Left colon (tissue), 2 donors: ENCODE results near the gene HBE1. TPM values are rescaled to one million over a fixed set of nuclear protein-coding genes. Genes with fewer than 3 reads are reported as not detected.

ENCODE experiments used
- ATAC-seq: fragments of 200-7000 bp; cut with Tn5 transposase; one replicate; pipeline ENCODE4 v1.9.1; 2020; ENCODE audit warnings: mild to moderate bottlenecking, moderate library complexity
- DNase-seq, 2 donors: peaks; one replicate each; pipeline ENCODE4 v3.0.0-alpha.2; 2020
- intact Hi-C, 2 donors: fragments of 100-400 bp; cut with DNase I in 1 of 2; cut with micrococcal nuclease in 1 of 2; formaldehyde crosslinking; loops; one replicate each; pipeline versions ENCODE4 v1.11.2 to v1.14.0; 2022; cut with DNase I, micrococcal nuclease
- total RNA-seq, 2 donors: library from RNA; stranded (reverse); fragmentation: NEBNext Ultra II Directional; extraction: Animal tissue kit (Norgen Biotek cat#: 25700); gene quantifications; one replicate each; pipeline ENCODE4 v1.2.1, GENCODE V29; 2021
- donor health status: DM: no; HTN: no; CAD: no.
- donor health status: DM: yes; HTN: yes; CAD: no.

Gene HBE1
- total RNA-seq, 2 donors from 2014 or later = not detected

DNA sequence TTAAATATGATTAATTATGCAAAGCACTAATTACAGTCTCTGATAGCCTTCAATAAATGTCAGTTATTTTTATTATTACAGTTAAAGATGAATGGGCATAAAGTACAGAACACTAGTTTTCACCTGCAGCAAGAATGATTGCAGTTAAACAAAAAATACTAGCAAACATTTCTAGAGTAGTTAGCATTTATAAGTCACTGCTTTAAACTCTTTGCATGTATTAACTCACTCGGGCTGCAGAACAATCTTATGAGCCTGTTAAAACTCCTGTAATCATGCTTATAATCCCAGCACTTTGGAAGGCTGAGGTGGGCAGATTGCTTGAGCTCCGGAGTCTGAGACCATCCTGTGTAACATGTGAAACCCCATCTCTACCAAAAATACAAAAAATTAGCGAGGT lies 17.2 kb upstream of the HBE1 start:
- ATAC-seq (no peak), DNase-seq (no peak)
- intact Hi-C loops = no loop called here

- DNase-seq = no peak
- intact Hi-C loops = no loop called here
- no peak for ATAC-seq
These were observed 16.6 kb upstream of the HBE1 start for GRCh38 chr11:5286351-5286750.

DNA sequence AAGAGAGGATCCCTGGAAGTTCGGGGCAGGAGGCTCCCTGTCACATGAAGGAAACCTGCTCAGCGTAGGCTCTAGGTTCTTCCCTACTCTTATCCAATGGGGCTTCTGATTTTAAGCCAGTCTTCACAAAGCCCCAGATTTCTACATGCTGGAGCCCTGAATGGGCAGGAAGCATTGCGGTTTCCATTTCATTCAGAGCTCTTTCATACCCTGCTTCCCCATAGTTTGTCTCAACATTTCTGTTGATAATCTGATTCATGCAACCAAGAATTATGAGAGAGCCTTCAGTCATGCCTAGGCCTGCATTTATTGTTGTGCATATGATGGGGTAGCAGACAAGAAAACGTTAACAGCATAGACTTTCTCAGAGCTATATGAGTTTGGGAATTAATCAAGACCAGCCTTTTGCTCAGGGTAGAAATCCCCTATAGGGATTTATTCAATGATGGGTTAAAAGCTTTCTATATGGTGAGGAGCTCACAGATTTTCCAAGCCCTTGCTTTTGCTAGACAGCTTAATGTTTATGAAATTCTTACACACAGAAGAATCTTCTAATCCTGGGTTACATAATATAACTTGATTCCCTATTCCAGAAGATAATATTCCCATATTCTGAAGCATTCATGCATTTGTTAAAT lies 16.1 kb upstream of the HBE1 start:
- ATAC-seq = no peak
- no peak for DNase-seq
- intact Hi-C loops = no loop called here

- no peak for DNase-seq
- intact Hi-C loops = no loop called here
- no peak for ATAC-seq
These were observed 14.9 kb upstream of the HBE1 start for GRCh38 chr11:5284637-5285036.

- ATAC-seq = no peak
- intact Hi-C loops = no loop called here
- no peak for DNase-seq
These were observed 14.1 kb upstream of the HBE1 start for GRCh38 chr11:5283882-5284281.

GRCh38 chr11:5283086-5283485 lies 13.3 kb upstream of the HBE1 start:
- DNase-seq = no peak
- intact Hi-C loops = no loop called here
- no peak for ATAC-seq

DNA sequence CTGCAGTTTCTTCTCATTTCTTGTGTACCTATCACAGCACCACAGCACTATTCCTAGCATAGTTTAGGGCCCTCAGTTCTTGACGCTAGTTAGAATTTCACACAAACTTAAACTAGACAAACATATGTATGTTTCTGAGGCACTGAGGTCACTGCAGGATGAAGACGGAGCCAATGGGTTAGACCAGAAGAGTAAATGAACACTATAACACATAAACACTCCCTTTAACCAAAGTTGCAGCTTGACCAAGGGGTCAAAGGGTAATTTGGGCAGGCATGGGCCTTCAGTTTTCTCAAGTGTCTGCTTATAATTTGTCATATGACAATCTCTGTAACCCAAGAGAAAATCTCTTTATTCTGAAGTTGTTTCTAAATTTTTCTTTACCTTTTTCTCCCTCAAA lies 12.9 kb upstream of the HBE1 start:
- ATAC-seq = no peak
- intact Hi-C loops = no loop called here
- no peak for DNase-seq

GRCh38 chr11:5281596-5281995 lies 11.9 kb upstream of the HBE1 start:
- ATAC-seq = no peak
- DNase-seq = no peak
- intact Hi-C loops = no loop called here

DNA sequence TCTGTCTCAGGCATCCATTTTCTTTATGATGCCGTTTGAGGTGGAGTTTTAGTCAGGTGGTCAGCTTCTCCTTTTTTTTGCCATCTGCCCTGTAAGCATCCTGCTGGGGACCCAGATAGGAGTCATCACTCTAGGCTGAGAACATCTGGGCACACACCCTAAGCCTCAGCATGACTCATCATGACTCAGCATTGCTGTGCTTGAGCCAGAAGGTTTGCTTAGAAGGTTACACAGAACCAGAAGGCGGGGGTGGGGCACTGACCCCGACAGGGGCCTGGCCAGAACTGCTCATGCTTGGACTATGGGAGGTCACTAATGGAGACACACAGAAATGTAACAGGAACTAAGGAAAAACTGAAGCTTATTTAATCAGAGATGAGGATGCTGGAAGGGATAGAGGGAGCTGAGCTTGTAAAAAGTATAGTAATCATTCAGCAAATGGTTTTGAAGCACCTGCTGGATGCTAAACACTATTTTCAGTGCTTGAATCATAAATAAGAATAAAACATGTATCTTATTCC lies 10.9 kb upstream of the HBE1 start:
- DNase-seq (no peak), ATAC-seq (no peak)
- intact Hi-C loops = no loop called here

GRCh38 chr11:5279471-5280090 lies 9.8 kb upstream of the HBE1 start:
- intact Hi-C loops = no loop called here
- DNase-seq = no peak
- ATAC-seq = no peak

DNA sequence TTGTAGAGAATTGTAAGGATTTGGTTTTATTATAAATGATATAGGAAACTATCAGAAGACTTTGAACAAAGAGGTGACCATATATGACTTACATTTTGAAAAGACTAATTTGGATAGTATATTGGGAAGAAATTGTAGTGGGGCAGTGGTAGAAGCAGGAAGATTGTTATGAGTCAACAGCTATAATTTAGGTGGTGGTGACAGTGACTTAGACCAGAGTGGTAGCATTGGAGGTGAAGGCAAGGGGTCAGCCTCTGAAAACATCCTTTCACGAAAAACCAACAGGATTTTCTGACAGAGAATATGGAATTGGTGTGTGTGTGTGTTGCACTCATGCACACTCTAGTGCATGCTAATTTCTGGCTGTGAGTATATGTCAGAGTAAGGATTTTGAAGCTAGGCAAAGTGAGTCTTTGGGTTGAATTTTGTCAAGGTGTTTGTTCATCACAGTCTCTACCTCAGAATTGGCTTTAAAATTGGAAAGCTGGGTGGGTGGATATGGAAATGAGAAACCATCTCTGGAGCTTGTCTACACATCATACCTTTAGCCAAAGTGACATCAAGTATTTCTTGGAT lies 8.2 kb upstream of the HBE1 start:
- no peak for ATAC-seq
- intact Hi-C loops = no loop called here

DNA sequence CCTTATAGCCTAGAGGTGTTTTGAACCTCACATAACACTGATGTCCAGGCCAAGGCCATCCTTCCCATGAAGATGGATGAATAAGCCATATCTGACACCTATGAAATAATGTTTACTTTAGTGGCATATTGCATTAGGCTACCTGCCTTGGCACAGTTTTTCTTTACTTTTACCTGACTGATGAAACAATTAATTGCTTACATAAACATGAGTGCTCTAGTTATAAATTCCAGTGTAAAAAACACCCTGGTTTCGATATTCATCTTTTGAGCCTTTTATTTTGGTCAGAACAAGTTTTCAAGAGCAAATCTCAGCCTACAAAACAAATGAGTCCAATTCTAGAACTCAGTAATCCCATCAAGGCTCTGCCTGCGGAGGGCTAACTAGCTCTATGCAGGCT lies 7.0 kb upstream of the HBE1 start:
- DNase-seq = no peak
- intact Hi-C loops = no loop called here
- no peak for ATAC-seq

More for the DNA sequence above, 8.2 kb upstream of the HBE1 start:
- DNase-seq = no peak

- DNase-seq (no peak), ATAC-seq (no peak)
- intact Hi-C loops = no loop called here
These were observed 5.8 kb upstream of the HBE1 start for GRCh38 chr11:5275369-5276110.

DNA sequence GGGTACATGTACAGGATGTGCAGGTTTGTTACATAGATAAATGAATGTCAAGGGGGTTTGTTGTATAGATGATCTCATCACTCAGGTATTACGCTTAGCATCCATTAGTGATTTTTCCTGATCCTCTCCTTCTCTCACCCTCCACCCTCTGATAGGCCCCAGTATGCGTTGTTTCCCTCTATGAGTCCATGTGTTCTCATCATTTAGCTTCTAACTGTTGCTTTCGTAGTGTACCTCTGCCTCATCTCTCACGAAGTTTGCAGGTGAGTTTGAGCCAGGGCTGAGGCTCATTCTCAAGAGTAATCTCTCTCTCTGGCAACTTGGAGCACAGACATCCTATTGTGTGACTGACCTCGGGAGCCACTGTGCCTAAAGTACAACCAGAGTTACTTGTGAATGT lies 4.7 kb upstream of the HBE1 start:
- ATAC-seq = no peak
- intact Hi-C loops = no loop called here

DNA sequence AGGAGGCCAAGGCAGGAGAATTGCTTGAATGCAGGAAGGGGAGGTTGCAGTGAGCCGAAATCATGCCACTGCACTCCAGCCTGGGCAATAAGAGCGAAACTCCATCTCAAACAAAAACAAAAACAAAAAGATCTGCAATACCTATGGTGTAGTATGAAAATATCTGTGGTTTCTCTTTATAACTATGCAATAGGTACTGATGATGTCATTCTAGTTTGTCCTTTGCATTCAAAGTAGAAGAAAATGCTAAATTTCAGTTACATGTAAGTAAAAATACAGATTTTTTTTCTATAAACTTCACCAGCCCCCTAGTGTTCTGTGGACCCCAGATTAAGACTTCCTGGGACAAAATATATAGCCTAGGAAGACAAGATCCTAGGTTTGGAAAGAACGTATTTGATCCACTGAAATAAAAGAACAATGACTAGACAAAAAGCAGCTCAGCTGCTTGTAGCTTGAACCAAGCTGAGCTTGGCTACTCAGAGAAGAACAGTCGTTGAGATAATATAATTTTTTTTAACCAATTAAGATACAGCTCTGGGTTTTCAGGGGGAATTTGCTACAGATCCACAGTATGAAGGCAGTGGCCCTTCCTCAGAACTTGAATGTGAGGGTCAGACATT lies 2.8 kb upstream of the HBE1 start:
- DNase-seq = no peak
- no peak for ATAC-seq
- intact Hi-C loops = no loop called here

More for the DNA sequence above, 4.7 kb upstream of the HBE1 start:
- DNase-seq = no peak

- ATAC-seq = no peak
- intact Hi-C loops = no loop called here
- no peak for DNase-seq
These were observed 2.6 kb downstream of the HBE1 start for GRCh38 chr11:5267033-5267563.

DNA sequence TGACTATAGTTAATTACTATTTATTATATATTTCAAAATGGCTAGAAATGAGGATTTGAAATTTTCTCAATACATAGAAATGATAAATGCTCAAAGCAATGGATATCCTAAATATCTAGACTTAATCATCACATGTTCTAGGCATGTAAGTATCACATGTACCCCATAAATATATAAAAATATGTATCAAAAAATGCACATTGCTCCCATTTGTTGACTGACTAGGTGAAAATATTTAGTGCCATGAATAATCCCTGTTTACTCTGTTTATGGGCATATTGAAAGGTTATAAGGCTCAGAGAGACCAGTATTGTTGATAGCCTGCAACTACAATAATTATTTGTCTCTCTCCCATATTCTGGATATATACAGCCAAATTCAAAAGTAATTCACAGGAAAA lies 3.1 kb downstream of the HBE1 start:
- DNase-seq (no peak), ATAC-seq (no peak)
- intact Hi-C loops = no loop called here

DNA sequence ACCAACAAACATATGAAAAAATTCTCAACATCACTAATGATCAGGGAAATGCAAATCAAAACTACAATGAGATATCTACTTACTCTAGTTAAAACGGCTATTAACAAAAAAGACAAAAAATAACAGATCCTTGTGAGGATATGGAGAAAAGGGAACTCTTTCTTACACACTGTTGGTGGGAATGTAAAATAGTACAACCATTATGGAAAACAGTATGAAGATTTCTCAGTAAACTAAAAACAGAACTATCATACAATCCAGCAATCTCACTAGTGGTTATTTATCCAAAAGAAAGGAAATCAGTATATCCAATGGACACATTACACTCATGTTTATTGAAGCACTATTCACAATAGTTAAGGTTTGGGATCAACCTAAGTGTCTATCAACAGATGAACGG lies 3.9 kb downstream of the HBE1 start:
- no peak for DNase-seq
- intact Hi-C loops = no loop called here
- ATAC-seq = no peak

DNA sequence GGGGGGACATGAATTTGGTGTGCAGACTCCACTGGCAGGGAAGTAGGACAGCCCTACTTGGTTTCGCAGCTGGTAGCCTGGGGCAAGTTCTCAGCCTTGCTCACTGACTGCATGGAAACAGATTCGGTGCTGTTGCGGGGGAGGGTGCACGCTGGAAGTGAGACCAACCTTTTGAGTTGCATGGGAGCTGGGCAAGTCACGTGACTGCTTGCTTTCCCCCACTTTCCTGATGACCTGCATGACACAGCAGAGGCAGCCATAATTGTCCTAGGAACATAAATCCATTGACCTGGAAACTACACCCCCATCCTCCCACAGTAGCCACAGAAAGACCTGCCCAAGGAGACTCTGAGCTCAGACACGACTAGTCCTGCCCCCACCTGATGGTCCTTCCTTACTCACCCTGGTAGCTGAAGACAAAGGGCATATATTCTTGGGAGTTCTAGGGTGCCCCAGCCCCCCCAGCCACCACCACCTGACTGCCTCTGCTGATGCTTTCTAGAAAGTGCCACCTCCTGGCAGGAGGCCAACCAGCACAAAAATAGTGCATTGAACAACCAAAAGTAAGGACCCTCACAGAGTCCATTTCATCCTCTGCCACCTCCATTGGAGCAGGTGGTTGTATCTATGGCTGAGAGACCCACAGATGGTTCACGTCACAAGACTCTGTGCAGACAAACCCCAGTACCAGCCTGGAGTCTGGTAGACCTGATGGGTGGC lies 11.0 kb downstream of the HBE1 start:
- ATAC-seq (no peak), DNase-seq (no peak)
- intact Hi-C loops = no loop called here
